PC-9 (cell line): ENCODE results near the gene KRT77. TPM values are rescaled to one million over a fixed set of nuclear protein-coding genes. Genes with fewer than 3 reads are reported as not detected.

ENCODE experiments used
- BruUV-seq: library from RNA; stranded (reverse); fragments of 400-500 nt; replicated peaks from 2 replicates; lab custom pipeline; 2021; lab: Mats Ljungman, UMichigan
- CTCF ChIA-PET: fragments of 300-600 bp; sonication (Branson Sonifier 250); formaldehyde crosslinking; loops from one replicate; lab custom pipeline; 2022; ENCODE audit warnings: antibody characterized with exemption; lab: Charles Lee
- POLR2A ChIA-PET: fragments of 300-600 bp; sonication (Branson Sonifier 250); formaldehyde crosslinking; loops from one replicate; lab custom pipeline; 2022; ENCODE audit warnings: antibody characterized with exemption; ENCODE audit not compliant: unreplicated experiment; lab: Charles Lee
- DNase-seq, 2 experiments: peaks; one replicate each; pipeline versions ENCODE4 v3.0.0 to v3.0.0-alpha.2; 2015 to 2022; ENCODE audit warnings: mixed read lengths in 1 of 2
- H2AFZ ChIP-seq: fragments of 200-600 bp; sonication (generic); 2 replicates; pipeline ENCODE4 v1.8.1; 2017; ENCODE audit warnings: antibody characterized with exemption
- H3F3A ChIP-seq: fragments of 200-600 bp; sonication (generic); 2 replicates; pipeline ENCODE4 v1.8.1; 2017; ENCODE audit warnings: antibody characterized with exemption, mild to moderate bottlenecking, low read depth; ENCODE audit not compliant: insufficient read depth
- H3K27ac ChIP-seq: fragments of 200-600 bp; sonication (generic); 2 replicates; pipeline ENCODE4 v1.6.1; 2016; ENCODE audit warnings: mixed run types
- H3K27me3 ChIP-seq: fragments of 200-600 bp; sonication (generic); 2 replicates; pipeline ENCODE4 v1.6.1; 2016; ENCODE audit warnings: low read depth, mixed run types; ENCODE audit not compliant: insufficient read depth
- H3K36me3 ChIP-seq: fragments of 200-600 bp; sonication (generic); 2 replicates; pipeline ENCODE4 v1.6.1; 2016; ENCODE audit warnings: low read depth, mixed run types
- H3K4me1 ChIP-seq: fragments of 200-600 bp; sonication (generic); replicated peaks from 2 replicates; pipeline ENCODE4 v1.6.1; 2016; ENCODE audit warnings: mixed run types; ENCODE audit not compliant: insufficient read depth
- H3K4me2 ChIP-seq: fragments of 200-600 bp; sonication (generic); 2 replicates; pipeline ENCODE4 v1.6.1; 2017; ENCODE audit warnings: mixed run types
- H3K4me3 ChIP-seq: fragments of 200-600 bp; sonication (generic); 2 replicates; pipeline ENCODE4 v1.6.1; 2016; ENCODE audit warnings: mixed run types
- H3K79me2 ChIP-seq: fragments of 200-600 bp; sonication (generic); 2 replicates; pipeline ENCODE4 v1.6.1; 2017; ENCODE audit warnings: low read depth, mixed run types
- H3K9me2 ChIP-seq: fragments of 200-600 bp; sonication (generic); 2 replicates; pipeline ENCODE4 v1.8.1; 2017; ENCODE audit warnings: mild to moderate bottlenecking; ENCODE audit not compliant: insufficient read depth
- H3K9me3 ChIP-seq: fragments of 200-600 bp; sonication (generic); 2 replicates; pipeline ENCODE4 v1.8.1; 2016; ENCODE audit warnings: low read depth; ENCODE audit not compliant: insufficient read depth
- H4K20me1 ChIP-seq: fragments of 200-600 bp; sonication (generic); 2 replicates; pipeline ENCODE4 v1.8.1; 2017; ENCODE audit not compliant: insufficient read depth
- CTCF ChIP-seq: fragments of 200-600 bp; sonication (generic); conservative IDR thresholded peaks from 2 replicates; pipeline ENCODE4 v1.6.1; 2017; ENCODE audit warnings: mixed run types, antibody characterized with exemption, mild to moderate bottlenecking, moderate library complexity
- EZH2 ChIP-seq: fragments of 200-600 bp; sonication (generic); IDR thresholded peaks from 2 replicates; pipeline ENCODE4 v1.8.0; 2017; ENCODE audit warnings: antibody characterized with exemption, low read depth
- intact Hi-C: fragments of 100-400 bp; cut with micrococcal nuclease; formaldehyde crosslinking; loops from one replicate; pipeline ENCODE4 v1.10.0; 2022; ENCODE audit not compliant: unreplicated experiment
- total RNA-seq: library from RNA; stranded (reverse); gene quantifications from 2 replicates; pipeline ENCODE4 v1.2.3, GENCODE V29; 2021

Gene KRT77
- total RNA-seq, 1 experiment from 2014 or later, result not detected

DNA sequence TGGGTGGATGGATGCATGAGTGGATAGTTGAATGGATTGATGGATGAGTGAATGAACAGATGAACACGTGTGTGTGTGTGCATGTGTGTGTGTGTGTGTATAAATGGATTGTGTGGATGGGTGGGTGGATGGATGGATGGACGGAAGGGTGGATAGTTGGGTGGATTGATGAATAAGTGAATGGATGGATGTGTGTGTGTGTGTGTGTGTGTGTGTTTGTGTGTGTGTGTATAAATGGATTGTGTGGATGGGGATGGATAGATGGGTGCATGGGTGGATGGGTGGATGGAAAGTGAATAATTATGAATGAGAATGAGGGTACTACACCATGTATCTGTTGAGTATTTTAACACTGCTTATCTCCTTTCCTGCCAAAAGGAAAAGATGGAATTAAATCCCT, 986 bp downstream of the KRT77 start:
- no peaks in the 10 kb centered on the region for H3K4me1 ChIP-seq
- DNase-seq, result no peak
- no peak for TF ChIP-seq CTCF
- no peak for TF ChIP-seq EZH2
- ChIA-PET CTCF (no interaction called here), POLR2A (no interaction called here)
- BruUV-seq, result no TSS peak
- no peaks in the 10 kb centered on the region for H4K20me1 ChIP-seq
- no peak overlapping the region for H3K27ac ChIP-seq
- H3K27me3 ChIP-seq, result no peaks in the 10 kb centered on the region
- intact Hi-C loops, result no loop called here
- H3K9me2 ChIP-seq, result no peaks in the 10 kb centered on the region
- no peaks in the 10 kb centered on the region for H3F3A ChIP-seq
- H3K36me3 ChIP-seq, result no peaks in the 10 kb centered on the region
- no peak overlapping the region for H3K4me2 ChIP-seq
- no peak overlapping the region for H3K4me3 ChIP-seq
- no peaks in the 10 kb centered on the region for H3K9me3 ChIP-seq
- no peak overlapping the region for H2AFZ ChIP-seq
- no peaks in the 10 kb centered on the region for H3K79me2 ChIP-seq

DNA sequence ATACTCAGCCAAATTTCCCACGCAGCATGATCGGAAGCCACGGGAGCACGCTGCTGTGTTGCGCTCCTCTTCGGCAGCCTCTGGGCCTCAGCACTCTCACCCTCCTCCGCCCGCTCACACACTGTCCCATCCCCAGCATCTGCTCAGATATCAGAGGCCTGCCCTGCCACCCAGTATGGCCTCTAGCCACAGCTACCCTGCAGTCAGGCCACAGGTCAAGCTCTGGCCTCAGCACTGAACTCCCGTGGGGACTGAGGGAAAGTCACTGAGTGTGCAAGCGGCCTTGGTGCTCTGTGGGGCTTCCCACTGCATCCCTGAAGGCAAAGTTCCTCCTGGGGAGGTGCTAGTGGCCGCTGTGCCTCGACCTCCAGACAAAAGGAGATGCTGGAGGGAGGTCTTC, 2.0 kb downstream of the KRT77 start:
- Histone ChIP-seq H4K20me1 (no peaks in the 10 kb centered on the region), H3K27me3 (no peaks in the 10 kb centered on the region), H3K4me3 (no peak overlapping the region), H3K4me2 (no peak overlapping the region), H3K27ac (no peak overlapping the region), H3K36me3 (no peaks in the 10 kb centered on the region), H3K4me1 (no peaks in the 10 kb centered on the region), H3K9me3 (no peaks in the 10 kb centered on the region), H3F3A (no peaks in the 10 kb centered on the region), H2AFZ (no peak overlapping the region), H3K79me2 (no peaks in the 10 kb centered on the region), H3K9me2 (no peaks in the 10 kb centered on the region)
- TF ChIP-seq EZH2, result no peak
- TF ChIP-seq CTCF, result no peak
- intact Hi-C loops, result no loop called here
- no TSS peak for BruUV-seq
- ChIA-PET CTCF (no interaction called here), POLR2A (no interaction called here)
- no peak for DNase-seq

- Histone ChIP-seq H3K27ac (no peak overlapping the region), H3K9me3 (no peaks in the 10 kb centered on the region), H3K79me2 (no peaks in the 10 kb centered on the region), H3F3A (no peaks in the 10 kb centered on the region), H3K4me1 (no peaks in the 10 kb centered on the region), H3K36me3 (no peaks in the 10 kb centered on the region), H2AFZ (no peak overlapping the region), H3K9me2 (no peaks in the 10 kb centered on the region), H4K20me1 (no peaks in the 10 kb centered on the region), H3K4me2 (no peak overlapping the region), H3K4me3 (no peak overlapping the region), H3K27me3 (no peaks in the 10 kb centered on the region)
- CTCF ChIA-PET, result no interaction called here
- no TSS peak for BruUV-seq
- intact Hi-C loops, result no loop called here
- POLR2A ChIA-PET, result no interaction called here
- DNase-seq, result no peak
- TF ChIP-seq CTCF (no peak), EZH2 (no peak)
Measured at GRCh38 chr12:52699960-52700359, 3.4 kb downstream of the KRT77 start.
